Stimulated activated naive CD8-positive, alpha-beta T cell treated with anti-CD3 and anti-CD28 coated beads, Interleukin-15, Interleukin-2, amounts not matched to agents 100 U/mL and 50 U/mL, for 24 hours (primary cell): ENCODE results near the gene TSPAN14.
"Not testable (repeated sequence)": the region's sequence is repeated elsewhere in the genome, so short reads cannot be mapped to it uniquely, and the experiment has no call there.

ENCODE experiments used
- ATAC-seq: fragments of 150-1000 bp; cut with Tn5 transposase; one replicate; pipeline ENCODE4 v1.10.0; 2021
- DNase-seq: peaks from one replicate; pipeline ENCODE4 v3.0.0; 2021

TSPAN14 gene

GRCh38 chr10:80526742-80527141 lies 72.6 kb downstream of the TSPAN14 start:
- no peak for ATAC-seq
- DNase-seq = no peak

- ATAC-seq = no peak
Observed at GRCh38 chr10:80528185-80528700, 74.1 kb downstream of the TSPAN14 start.

GRCh38 chr10:80528901-80529300 lies 74.8 kb downstream of the TSPAN14 start:
- no peak for ATAC-seq

More at GRCh38 chr10:80528185-80528700, 74.1 kb downstream of the TSPAN14 start:
- DNase-seq = no peak

DNA sequence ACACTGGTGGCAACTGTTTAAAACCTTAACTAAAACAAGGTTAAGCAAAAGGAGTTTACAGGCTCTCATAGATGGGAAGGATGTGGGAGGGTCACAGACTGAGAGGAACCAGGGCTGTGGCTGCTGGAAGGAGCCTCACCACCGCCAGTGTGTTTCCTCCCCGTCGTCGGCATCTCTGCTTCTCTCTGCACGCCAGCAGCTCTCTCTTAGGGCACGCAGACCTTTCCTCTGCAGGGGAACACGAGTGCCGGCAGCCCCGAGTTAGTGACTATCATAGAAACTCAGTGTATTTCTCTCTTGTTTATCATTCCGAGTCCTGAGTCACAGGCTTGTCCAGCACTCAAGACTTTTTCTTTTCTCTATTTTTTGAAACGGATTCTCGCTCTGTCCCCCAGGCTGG lies 75.5 kb downstream of the TSPAN14 start:
- ATAC-seq (peak; percentile 31), DNase-seq (peak; percentile 32)

More at GRCh38 chr10:80528901-80529300, 74.8 kb downstream of the TSPAN14 start:
- DNase-seq = no peak

DNA sequence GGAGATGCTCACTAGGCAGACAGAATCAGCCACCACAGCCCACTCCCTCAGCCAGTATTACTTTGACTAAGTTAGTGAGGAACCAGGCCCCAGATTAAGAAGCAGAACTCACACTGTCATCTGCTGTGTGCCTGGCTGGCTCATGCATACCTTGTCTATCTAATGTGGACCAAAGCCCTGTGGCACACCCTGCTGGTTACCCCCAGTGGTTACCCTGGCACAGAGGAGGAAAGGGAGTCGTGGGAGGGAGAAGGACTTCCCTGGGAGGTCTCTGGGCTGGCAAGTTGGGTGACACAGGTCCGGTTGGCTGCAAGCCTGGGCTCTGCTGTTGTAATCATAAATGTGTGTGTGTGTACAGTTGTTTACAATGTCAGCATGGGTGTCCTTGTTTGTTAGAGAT lies 76.1 kb downstream of the TSPAN14 start:
- peak; percentile 86 for ATAC-seq
- DNase-seq = peak; percentile 57

- DNase-seq = no peak
- ATAC-seq = no peak
Observed at GRCh38 chr10:80530816-80531215, 76.7 kb downstream of the TSPAN14 start.

GRCh38 chr10:80532571-80532970 lies 78.5 kb downstream of the TSPAN14 start:
- ATAC-seq = no peak
- DNase-seq = no peak

GRCh38 chr10:80534059-80534458 lies 79.9 kb downstream of the TSPAN14 start:
- DNase-seq, ATAC-seq: not testable (repeated sequence)

DNA sequence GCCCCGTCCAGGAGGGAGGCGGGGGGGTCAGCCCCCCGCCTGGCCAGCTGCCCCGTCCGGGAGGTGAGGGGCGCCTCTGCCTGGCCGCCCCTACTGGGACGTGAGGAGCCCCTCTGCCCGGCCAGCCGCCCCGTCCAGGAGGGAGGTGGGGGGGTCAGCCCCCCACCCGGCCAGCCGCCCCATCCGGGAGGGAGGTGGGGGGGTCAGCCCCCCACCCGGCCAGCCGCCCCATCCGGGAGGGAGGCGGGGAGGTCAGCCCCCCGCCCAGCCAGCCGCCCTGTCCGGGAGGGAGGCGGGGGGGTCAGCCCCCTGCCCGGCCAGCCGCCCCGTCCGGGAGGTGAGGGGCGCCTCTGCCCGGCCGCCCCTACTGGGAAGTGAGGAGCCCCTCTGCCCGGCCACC lies 80.5 kb downstream of the TSPAN14 start:
- not testable (repeated sequence) for ATAC-seq, DNase-seq

GRCh38 chr10:80535671-80536360 lies 81.7 kb downstream of the TSPAN14 start:
- ATAC-seq (peak; percentile 87), DNase-seq (peak; percentile 83)

- DNase-seq = no peak
- ATAC-seq = no peak
Observed at GRCh38 chr10:80536361-80536835, 82.3 kb downstream of the TSPAN14 start.

DNA sequence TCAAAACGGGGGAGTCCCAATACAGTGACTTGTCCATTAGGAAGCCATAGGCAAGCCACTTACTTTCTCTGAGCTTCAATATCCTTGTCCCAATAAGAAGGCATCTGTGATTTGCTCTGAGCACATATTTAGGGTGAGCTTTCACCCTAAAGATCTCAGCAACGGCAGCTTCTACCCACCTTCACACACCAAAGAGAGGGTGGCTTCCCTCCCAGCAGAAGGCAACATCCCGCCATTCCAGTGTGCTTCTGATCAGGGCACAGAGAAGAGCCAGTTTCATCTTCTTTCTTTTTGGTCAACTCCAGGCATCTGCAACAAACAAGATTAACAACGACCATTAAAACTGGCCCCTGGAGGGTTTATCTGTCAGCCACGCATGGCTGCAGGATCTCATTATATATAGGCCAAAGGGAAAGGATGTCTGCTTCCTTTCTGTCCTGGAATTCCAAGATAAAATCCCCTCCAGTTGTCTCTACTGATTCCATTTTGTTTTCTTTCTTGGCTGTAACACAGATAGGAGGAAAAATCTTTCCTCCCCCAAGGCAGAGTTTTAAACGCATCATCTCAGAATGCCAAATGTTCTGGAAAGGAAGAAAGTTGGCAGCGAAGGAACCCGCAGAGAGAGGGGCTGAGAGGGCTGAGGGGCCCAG lies 83.1 kb downstream of the TSPAN14 start:
- DNase-seq (no peak), ATAC-seq (no peak)

DNA sequence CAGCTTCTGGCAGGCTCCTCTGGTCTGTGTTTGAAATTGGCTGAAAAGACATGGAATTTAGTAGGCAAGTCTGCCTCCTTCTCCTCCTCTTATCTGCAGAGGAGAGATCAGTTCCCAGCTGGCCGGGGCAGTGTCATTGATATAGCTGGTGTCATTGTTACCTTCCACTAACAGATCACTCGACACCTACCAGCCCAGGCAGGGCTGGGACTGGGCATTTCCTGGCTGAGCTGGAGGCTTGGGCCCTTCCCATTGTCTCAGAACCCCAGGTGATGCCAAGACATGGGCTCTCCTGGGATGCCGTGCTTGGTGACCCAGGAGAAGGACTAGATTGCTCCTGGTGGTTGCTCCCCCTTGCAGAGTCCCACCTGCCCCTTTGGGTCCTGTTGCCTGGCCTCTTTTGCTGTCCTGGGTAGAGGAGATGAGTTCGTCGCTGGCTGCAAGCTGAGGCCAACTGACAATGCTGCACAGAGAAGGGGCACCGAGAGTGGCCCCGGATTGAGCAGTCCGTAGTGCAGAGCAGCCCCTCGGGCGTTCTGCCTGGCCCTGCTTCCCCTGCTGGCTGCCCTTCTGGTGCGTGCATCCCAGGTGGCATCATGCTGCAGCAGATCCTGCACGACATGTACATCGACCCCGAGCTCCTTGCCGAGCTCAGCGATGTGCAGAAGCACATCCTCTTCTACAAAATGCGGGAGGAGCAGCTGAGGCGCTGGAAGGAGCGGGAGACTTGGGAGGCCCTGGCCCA lies 83.8 kb downstream of the TSPAN14 start, which contains the start of gene SH2D4B:
TSS of gene SH2D4B (plus strand) at position 167 of the 745 bp plus-strand sequence. CDS start at position 597, 430 bp downstream.
- ATAC-seq (no peak), DNase-seq (no peak)

- DNase-seq (no peak), ATAC-seq (no peak)
Observed at GRCh38 chr10:80538481-80539185, 84.5 kb downstream of the TSPAN14 start.

- DNase-seq = no peak
- peak; percentile 17 for ATAC-seq
Observed at GRCh38 chr10:80539421-80540031, 85.4 kb downstream of the TSPAN14 start.

DNA sequence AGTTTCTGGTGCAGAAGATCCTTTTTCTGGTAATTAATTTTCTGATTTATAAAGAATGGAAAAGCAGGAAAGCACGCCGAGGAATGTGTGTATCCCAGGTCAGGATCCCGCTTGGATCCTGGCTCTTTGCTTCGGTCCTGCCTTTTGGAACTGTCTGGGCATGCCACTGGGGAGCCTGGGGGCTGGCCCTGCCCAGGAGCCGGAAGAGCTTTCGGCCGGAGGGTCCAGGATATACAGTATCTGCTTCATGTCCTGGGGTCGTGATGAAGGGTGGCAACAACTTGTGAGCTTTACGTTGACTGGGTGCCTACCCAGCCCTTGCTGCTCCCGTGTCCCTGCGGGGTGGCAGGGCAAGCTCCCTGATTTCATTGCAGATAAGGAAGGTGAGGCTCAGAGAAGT lies 86.0 kb downstream of the TSPAN14 start:
- no peak for DNase-seq
- ATAC-seq = no peak

GRCh38 chr10:80540618-80540980 lies 86.5 kb downstream of the TSPAN14 start:
- ATAC-seq = no peak

GRCh38 chr10:80540981-80541750 lies 87.1 kb downstream of the TSPAN14 start:
- no peak for ATAC-seq
- DNase-seq = no peak

More at GRCh38 chr10:80540618-80540980, 86.5 kb downstream of the TSPAN14 start:
- DNase-seq = no peak

DNA sequence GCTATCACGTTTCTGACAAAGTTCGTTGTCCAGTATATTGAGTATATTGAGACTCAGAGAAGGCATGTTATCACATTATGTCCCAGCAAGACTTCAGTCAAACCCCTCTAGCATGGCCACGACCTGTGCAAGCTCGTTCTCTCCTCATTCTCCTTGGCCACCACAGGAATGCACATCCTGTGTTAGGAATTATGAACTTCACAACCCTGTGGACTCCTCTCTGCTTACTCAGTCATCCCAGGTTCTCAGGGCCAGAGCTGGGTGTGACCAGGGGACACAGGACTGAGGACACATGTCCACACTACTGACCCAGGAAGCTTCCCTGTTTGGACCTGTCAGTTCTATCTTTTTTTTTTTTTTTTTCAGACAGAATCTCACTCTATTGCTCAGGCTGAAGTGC lies 87.9 kb downstream of the TSPAN14 start:
- ATAC-seq = no peak

DNA sequence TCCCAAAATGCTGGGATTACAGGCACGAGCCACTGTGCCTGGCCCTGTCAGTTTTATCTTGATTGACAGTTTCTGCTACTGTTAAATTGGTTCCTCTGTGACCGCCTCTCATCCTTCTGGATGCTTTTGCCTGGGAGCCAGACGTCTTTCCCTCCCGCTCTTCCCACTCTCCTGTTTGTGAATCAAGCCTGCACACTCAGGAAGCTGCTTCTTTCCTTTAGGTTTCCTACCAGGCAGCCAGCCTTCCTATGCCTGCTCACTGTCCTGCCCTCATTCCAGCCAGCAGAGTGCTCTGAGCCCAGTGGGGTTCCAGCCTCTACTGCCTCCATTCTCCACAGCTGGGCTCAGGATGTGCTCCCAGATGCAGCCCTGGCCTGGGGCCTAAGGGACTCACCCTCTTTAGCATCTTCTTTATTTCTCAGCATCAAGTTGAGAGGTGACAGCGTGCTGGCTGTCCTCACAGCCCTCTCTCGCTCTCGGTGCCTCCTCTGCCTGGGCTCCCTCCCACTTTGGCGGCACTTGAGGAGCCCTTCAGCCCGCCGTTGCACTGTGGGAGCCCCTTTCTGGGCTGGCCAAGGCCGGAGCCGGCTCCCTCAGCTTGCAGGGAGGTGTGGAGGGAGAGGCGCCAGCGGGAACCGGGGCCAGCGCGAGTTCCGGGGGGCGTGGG lies 88.7 kb downstream of the TSPAN14 start:
- DNase-seq (no peak), ATAC-seq (no peak)

More for the DNA sequence above, 87.9 kb downstream of the TSPAN14 start:
- no peak for DNase-seq
